Measurements from ENCODE around the gene MTHFS. TPM values are rescaled to one million over a fixed set of nuclear protein-coding genes. Genes with fewer than 3 reads are reported as not detected.
"Not testable (repeated sequence)": the region's sequence is repeated elsewhere in the genome, so short reads cannot be mapped to it uniquely, and the experiment has no call there.

The MTHFS gene
- 25.4 TPM for total RNA-seq

GRCh38 chr15:79896634-79897379 lies at the start of gene MTHFS:
TSS of gene MTHFS (minus strand) at chr15:79897014. CDS start at chr15:79896988, 26 bp downstream.
- peak; percentile 90 for DNase-seq

- DNase-seq: no peak
These were observed 47.8 kb upstream of the MTHFS start for GRCh38 chr15:79944622-79945021.

- no peak for DNase-seq
These were observed 47.0 kb upstream of the MTHFS start for GRCh38 chr15:79943820-79944219.

GRCh38 chr15:79942741-79943481 lies 46.1 kb upstream of the MTHFS start:
- DNase-seq: no peak

- no peak for DNase-seq
These were observed 42.6 kb upstream of the MTHFS start for GRCh38 chr15:79939399-79939798.

- DNase-seq: no peak
These were observed 41.3 kb upstream of the MTHFS start for GRCh38 chr15:79938143-79938542.

- not testable (repeated sequence) for DNase-seq
These were observed 38.9 kb upstream of the MTHFS start for GRCh38 chr15:79935556-79936201.

GRCh38 chr15:79933231-79933630 lies 36.4 kb upstream of the MTHFS start:
- DNase-seq: no peak

- DNase-seq: no peak
These were observed 35.6 kb upstream of the MTHFS start for GRCh38 chr15:79932447-79932846.

GRCh38 chr15:79930516-79930915 lies 33.7 kb upstream of the MTHFS start:
- no peak for DNase-seq

GRCh38 chr15:79929412-79929811 lies 32.6 kb upstream of the MTHFS start:
- DNase-seq: no peak

- DNase-seq: not testable (repeated sequence)
These were observed 29.3 kb upstream of the MTHFS start for GRCh38 chr15:79926116-79926515.

- no peak for DNase-seq
These were observed 27.6 kb upstream of the MTHFS start for GRCh38 chr15:79924379-79924778.

GRCh38 chr15:79923515-79924169 lies 26.8 kb upstream of the MTHFS start:
- DNase-seq: peak; percentile 98

GRCh38 chr15:79923079-79923514 lies 26.3 kb upstream of the MTHFS start:
- peak; percentile 68 for DNase-seq

GRCh38 chr15:79922512-79923078 lies 25.8 kb upstream of the MTHFS start:
- DNase-seq: peak; percentile 2

GRCh38 chr15:79919749-79920511 lies 23.1 kb upstream of the MTHFS start:
- DNase-seq: no peak

GRCh38 chr15:79919090-79919748 lies 22.4 kb upstream of the MTHFS start:
- DNase-seq: no peak

GRCh38 chr15:79918278-79918677 lies 21.5 kb upstream of the MTHFS start:
- DNase-seq: no peak

- no peak for DNase-seq
These were observed 19.8 kb upstream of the MTHFS start for GRCh38 chr15:79916502-79917132.
